ENCODE results near the gene COL17A1.

The COL17A1 gene

DNA sequence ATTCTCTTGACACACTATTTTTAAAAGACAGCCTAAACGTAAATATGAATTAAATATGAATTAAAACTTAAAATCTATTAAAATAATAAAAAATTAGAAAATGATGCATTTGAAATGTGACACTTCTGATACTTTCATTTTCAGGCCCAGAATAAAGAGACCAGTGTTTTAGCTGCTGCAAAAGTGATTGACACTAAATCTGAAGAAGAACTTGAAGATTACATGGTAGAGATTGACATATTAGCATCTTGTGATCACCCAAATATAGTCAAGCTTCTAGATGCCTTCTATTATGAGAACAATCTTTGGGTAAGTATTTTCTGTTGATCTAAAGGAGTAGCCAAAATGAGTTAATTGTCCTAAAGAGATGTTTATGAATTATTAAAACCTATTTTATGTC lies 95.1 kb downstream of the COL17A1 start:
- no peak for DNase-seq (ENCODE audit: low read depth, low spot score)

DNA sequence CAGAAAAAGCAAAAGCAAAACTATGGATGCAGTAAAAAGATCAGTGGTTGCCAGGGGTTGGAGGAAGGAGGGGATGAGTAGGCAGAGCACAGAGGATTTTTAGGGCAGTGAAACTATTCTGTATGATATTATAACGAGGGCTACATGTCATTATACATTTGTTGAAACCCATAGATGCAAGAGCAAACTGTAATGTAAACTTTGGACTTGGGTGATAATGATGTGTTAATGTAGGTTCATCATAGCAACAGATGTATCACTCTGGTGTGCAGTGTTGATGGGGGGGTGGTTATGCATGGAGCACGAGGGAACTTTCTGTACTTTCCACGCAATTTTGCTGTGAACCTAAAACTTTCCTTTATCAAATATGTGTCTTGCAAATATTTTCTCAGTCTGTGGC lies 95.6 kb downstream of the COL17A1 start:
- no peak for DNase-seq (ENCODE audit: low read depth, low spot score)

- DNase-seq (ENCODE audit: low read depth, low spot score) = no peak
Measured at GRCh38 chr10:103986360-103986759, 99.3 kb downstream of the COL17A1 start.

GRCh38 chr10:103985726-103986125 lies 100.0 kb downstream of the COL17A1 start:
- DNase-seq (ENCODE audit: low read depth, low spot score) = no peak

GRCh38 chr10:103983367-103983911 lies 102.2 kb downstream of the COL17A1 start:
- no peak for DNase-seq (ENCODE audit: low read depth, low spot score)

DNA sequence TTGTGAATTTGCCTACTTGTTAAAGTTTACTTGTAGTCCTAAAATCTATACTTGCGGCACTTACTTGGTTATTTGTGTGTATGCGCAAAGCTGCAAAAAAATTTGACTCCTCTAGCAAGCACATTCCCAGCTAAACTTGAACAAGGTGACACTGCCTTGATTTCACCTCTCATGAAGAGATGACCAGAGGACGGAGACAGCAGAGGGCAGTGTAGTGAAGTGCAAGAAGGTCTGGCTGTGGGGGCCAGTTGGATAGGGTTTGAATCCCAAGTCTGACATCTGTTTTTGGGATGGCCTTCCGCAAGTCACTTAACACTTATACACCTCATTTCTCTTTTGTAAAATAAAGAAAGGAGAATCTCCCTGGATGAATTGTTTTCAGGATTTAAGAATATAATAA lies 103.0 kb downstream of the COL17A1 start:
- no peak for DNase-seq (ENCODE audit: low read depth, low spot score)

Measured in astrocyte of the hippocampus (primary cell).